KOPT-K1 (cell line): ENCODE results near the gene BAK1.
"Not testable (repeated sequence)": the region's sequence is repeated elsewhere in the genome, so short reads cannot be mapped to it uniquely, and the experiment has no call there.

Experiments used
- H3K27ac ChIP-seq: fragments of 200-600 bp; sonication (generic); 2 replicates; pipeline ENCODE4 v1.5.1; 2016; ENCODE audit warnings: antibody characterized with exemption, mild to moderate bottlenecking, low read depth, low read length; ENCODE audit not compliant: poor library complexity, severe bottlenecking
- H3K36me3 ChIP-seq: fragments of 200-600 bp; sonication (generic); 2 replicates; pipeline ENCODE4 v1.5.1; 2017; ENCODE audit warnings: antibody characterized with exemption, mild to moderate bottlenecking, low read length, moderate library complexity; ENCODE audit not compliant: insufficient read depth
- H3K9me3 ChIP-seq: fragments of 200-600 bp; sonication (generic); 2 replicates; pipeline ENCODE4 v1.5.1; 2017; ENCODE audit warnings: antibody characterized with exemption, low read length, mild to moderate bottlenecking; ENCODE audit not compliant: insufficient read depth, poor library complexity, severe bottlenecking

The BAK1 gene

DNA sequence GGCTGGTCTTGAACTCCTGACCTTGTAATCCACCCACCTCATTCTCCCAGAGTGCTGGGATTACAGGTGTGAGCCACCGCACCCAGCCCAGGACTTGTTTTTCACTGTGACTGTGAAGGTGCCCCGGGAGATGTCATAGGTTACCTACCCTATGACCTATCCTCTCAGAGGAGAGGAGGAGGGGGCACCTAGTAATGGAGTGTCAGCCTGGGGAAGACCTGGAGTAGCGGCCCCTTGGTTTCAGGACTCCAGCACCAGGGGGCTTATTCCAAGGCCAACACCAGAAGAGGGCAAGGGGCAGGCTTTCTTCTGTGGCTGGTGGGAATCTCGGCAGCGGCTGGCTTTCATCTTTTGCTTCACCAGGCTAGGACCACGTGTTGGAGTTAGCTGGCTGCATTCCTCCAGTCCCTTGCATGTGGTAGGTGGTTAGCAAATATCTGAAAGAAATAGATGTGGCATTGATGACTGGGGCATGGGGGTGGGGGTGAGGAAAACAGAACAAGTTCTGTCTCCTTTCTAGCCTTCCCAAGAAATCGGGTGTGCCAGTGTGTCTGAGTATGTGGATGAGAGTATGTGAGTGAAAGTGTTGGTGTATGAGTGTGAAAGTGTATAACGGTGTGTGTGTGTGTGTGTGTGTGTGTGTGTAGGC, 33.2 kb upstream of the BAK1 start:
- no peaks in the 10 kb centered on the region for H3K36me3 ChIP-seq
- no peak overlapping the region for H3K27ac ChIP-seq
- no peaks in the 10 kb centered on the region for H3K9me3 ChIP-seq

DNA sequence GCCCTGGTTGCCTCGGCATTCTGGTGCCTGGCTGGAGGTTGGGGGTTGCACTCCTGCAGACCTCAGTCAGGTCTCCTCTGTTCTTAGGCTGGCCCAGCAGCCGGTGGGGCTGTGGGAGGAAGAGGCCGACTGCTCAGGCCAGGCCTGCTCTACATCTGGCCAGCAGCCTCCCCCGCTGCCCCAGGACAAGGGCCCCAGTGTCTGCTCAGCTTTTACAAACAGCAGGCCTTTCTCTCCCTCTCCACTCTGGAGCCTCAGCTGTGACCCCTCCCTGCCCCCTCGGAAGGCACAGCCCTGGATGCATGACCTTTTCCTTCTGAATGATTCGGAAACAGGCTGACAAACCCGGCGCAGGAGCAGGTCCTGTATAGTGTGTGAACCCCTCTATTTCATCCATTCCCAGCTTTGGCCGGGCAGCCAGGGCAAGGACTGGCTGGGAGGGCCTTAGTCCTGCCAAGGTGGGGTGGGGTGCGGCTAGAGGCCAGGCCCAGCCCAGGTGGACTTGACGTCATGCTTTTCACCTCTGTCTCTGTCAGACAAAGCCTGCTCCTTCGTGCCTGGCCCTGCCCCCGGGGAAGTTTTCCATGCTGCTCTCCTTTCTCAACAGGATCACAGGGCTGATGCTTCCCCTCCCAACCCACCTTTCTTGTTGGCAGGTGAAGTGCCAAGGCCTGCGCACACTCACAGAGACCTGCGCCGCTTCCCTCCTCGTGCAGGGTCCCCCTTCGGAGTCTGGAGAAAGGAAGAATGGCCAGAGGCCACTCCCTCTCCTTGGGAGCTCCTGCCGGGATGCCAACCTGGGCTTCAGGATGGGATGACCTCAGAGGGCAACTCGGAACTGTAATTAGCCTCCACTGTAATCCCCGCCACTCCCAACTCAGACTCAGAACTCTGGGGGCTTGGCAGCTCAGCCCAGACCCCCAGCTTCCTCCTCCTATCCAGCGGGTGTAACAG, 31.0 kb upstream of the BAK1 start:
- Histone ChIP-seq H3K9me3 (no peaks in the 10 kb centered on the region), H3K36me3 (no peaks in the 10 kb centered on the region), H3K27ac (no peak overlapping the region)

DNA sequence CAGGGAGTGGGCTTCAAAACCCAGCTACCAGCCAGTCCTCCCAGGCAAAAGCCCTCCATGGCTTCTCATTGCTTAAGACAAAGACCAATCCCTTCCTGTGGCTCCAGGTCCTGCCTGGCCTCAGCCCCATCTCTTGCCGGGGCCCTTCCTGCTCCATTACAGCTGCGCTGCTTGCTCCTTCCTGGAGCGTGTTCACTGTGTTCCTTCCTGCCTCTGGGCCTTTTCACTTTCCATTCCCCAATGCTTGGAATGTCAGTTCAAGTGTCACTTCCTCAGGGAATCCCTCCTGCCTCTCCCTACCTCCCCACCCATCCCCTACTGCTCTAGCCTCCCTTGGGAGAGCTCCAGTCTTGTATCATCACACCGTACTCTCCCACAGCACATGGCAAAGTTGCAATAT, 30.0 kb upstream of the BAK1 start:
- no peak overlapping the region for H3K27ac ChIP-seq
- no peaks in the 10 kb centered on the region for H3K9me3 ChIP-seq
- H3K36me3 ChIP-seq = no peaks in the 10 kb centered on the region

DNA sequence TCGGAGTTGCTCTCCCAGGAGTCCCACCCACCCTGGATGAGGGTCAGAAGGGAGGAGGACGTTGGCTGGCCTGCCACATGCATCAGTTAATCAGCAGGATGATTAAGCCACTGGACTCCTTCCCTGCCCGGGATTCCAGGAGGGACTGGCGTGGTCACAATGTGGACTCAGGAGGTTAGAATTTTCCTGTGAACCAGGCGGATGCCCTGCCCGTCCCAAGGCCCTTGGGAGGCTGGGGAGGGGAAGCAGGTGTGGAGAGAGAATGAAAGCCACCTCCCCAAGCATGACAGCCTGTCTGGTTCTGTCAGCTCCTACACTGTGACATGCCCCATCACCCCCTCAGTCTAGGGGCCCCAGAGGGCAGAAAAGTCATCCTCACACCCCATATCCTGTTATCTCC, 29.5 kb upstream of the BAK1 start:
- H3K9me3 ChIP-seq = no peaks in the 10 kb centered on the region
- no peak overlapping the region for H3K27ac ChIP-seq
- no peaks in the 10 kb centered on the region for H3K36me3 ChIP-seq

DNA sequence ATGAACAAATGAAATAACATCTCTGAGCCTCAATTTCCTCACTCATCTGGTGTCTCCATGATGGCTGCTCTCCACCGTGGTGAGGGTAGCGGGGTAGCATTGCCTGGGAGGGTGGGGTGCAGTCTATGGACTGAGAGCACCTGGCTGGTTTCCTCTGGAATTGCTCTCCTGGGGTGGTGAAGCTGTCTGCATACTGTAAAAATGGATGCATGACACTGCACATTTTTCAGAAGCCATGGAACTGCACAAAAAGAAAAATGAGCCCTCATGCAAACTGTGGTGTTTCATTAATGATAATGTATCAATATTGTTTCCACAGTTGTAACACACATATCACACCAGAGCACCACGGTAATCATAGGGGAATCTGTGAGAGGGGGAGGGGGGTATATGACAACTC, 28.9 kb upstream of the BAK1 start:
- Histone ChIP-seq H3K27ac (no peak overlapping the region), H3K9me3 (no peaks in the 10 kb centered on the region), H3K36me3 (no peaks in the 10 kb centered on the region)

DNA sequence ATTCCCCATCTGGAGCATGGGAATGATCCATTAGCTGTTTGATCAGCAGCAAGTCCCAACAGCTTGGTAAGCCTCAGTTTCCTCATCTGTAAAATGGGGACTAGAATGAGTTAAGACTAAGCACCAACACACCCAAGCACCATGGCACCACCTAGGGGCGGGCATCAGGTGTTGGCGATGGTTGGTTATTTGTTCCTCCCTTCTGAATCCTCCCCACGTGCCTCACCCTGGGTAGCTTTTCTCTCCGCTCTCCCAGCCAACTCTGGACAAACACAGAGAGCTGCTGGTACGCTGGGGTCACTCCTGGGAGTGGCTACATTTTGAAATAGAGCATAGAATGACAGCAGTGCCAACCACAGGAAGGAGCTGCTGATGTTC, 27.7 kb upstream of the BAK1 start:
- Histone ChIP-seq H3K36me3 (no peaks in the 10 kb centered on the region), H3K27ac (no peak overlapping the region), H3K9me3 (no peaks in the 10 kb centered on the region)

DNA sequence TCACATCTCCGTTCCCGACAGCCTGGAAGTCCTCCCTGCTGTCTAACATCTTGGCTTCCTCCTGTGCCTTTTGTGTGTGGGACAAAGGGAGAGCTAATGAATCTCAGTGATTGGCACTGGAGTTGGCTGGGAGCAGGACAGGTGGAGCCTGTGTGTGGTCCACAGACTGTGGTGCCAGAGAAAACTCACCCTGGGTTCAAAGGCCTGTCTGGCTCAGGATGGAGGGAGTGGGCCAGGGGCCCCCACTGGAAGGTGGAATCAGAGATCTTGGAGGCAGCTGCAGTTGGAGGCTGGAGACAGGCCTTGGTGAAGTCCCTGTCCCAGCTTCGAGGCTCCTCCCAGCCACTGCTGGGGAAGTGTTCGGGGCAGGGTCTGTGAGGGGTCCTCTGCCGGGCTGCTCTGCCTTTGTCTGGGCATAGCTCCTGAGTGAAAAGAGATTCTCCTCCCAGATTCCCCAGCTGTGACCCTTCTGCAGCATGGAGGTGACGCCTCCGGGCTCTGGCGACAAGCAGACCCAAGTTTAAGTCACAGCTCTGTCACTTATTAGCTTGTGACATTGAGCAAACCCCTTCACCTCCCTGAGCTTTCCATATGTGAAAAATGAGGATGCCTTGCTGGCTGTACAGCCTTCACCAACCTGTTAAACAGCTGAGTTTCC, 27.2 kb upstream of the BAK1 start:
- Histone ChIP-seq H3K36me3 (no peaks in the 10 kb centered on the region), H3K27ac (no peak overlapping the region), H3K9me3 (no peaks in the 10 kb centered on the region)

DNA sequence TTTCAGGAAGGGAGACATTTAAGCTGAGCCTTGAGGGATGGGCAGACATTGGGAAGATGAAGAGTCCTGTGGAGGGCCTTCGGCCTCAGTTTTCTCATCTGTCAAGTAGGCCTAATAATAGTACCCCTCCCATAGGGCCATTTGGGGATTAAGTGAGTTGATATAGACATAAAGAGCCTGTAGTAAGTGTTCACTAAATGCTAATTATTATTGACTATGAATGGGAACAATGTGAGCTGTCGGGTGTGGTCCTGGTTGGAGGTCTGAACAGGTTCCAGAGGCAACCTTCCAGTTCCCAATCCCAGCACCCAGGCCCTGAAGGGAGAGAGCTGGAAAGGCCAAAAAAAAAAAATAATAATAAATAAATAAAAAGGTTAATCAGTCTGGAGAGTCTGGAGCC, 26.6 kb upstream of the BAK1 start:
- Histone ChIP-seq H3K9me3 (no peaks in the 10 kb centered on the region), H3K27ac (no peak overlapping the region), H3K36me3 (no peaks in the 10 kb centered on the region)

DNA sequence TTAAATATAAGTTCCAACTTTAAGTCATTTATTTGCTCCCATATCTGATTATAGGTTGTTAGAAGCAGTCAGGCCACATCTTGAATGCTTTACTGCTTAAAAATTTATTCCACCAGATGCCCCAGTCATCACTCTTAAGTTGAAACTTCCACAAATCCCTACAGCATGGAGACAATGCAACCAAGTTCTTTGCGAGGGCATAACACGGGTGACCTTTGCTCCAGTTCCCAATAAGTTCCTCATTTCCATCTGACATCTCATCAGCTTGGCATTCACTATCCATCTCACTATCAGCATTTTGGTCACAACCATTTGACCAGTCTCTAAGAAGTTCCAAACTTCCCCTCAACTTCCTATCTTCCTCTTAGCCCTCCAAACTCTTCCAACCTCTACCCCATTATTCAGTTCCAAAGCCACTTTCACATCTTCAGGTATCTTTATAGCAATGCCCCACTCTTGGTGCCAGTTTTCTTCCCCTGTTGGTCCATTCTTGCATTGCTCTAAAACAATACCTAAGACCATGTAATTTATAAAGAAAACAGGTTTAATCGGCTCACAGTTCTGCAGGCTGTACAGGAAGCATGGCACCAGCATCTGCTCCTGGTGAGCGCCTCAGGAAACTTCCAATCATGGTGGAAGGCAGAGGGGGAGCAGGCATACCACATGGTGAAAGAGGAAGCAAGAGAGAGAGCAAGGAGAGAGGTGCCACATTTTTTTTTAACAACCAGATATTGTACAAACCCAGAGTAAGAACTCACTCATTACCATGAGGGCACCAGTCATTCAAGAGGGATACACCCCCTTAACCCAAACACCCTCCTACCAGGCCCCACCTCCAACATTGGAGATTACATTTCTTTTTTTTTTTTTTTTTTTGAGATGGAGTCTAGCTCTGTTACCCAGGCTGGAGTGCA, 25.1 kb upstream of the BAK1 start:
- Histone ChIP-seq H3K27ac (no peak overlapping the region), H3K9me3 (no peaks in the 10 kb centered on the region), H3K36me3 (no peaks in the 10 kb centered on the region)

DNA sequence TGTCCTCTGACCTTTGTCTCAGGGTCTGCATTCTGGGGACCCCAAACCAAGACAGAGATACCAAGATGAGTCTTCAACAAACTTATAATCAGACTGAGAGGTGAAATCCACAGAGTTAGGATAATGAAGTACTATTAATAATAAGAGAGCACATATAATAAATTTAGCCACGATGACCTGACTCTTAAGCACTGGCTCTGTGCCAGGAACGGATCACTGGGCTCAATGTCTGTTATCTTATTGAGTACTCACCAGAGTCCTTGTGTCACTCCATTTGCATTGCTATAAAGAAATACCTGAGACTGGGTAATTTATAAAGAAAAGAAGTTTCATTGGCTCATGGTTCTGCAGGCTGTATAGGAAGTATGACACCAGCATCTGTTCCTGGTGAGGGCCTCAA, 22.1 kb upstream of the BAK1 start:
- Histone ChIP-seq H3K36me3 (no peaks in the 10 kb centered on the region), H3K27ac (no peak overlapping the region), H3K9me3 (no peaks in the 10 kb centered on the region)

DNA sequence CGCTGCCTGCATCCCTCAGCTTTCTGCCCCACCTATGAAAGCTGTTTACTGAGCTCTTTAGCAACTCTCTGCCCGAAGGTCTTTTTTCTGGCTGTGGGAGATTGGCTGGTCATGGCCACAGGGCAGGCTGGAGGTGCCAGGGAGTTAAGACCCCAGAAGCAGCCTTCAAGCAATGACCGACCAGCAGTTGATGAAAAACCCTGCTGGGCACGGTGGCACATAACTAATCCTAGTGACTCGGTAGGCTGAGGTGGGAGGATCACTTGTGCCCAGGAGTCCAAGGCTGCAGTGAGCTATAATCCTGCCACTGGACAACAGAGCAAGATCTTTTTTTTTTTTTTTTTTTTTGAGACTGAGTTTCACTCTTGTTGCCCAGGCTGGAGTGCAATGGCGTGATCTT, 20.7 kb upstream of the BAK1 start:
- Histone ChIP-seq H3K36me3 (no peaks in the 10 kb centered on the region), H3K9me3 (no peaks in the 10 kb centered on the region), H3K27ac (no peak overlapping the region)

DNA sequence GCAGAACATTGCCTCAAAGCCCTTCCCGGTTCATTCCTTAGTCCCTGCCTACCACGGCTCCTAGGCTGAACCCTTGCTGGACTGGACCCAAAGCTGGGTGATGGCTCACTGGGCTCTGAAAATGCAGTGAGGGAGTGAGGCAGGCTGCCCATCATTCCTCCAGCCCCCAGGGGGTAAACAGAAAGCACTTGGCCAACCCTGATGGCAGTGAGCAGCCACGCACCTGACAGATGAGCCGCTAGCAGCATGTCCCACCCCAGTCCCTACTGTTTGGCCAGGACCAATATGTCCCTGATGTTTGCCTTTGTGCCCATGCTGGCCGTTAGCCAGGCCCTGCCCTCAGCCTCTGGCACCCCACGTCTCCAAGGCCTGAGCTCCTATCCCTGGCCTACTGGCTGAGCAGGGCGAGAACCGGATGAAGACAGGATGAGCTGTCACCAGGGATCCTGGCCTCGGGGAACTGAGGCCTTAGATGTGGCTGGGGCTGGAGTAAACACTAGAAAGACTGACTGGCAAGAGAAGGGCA, 19.4 kb upstream of the BAK1 start:
- Histone ChIP-seq H3K27ac (no peak overlapping the region), H3K9me3 (no peaks in the 10 kb centered on the region), H3K36me3 (no peaks in the 10 kb centered on the region)

DNA sequence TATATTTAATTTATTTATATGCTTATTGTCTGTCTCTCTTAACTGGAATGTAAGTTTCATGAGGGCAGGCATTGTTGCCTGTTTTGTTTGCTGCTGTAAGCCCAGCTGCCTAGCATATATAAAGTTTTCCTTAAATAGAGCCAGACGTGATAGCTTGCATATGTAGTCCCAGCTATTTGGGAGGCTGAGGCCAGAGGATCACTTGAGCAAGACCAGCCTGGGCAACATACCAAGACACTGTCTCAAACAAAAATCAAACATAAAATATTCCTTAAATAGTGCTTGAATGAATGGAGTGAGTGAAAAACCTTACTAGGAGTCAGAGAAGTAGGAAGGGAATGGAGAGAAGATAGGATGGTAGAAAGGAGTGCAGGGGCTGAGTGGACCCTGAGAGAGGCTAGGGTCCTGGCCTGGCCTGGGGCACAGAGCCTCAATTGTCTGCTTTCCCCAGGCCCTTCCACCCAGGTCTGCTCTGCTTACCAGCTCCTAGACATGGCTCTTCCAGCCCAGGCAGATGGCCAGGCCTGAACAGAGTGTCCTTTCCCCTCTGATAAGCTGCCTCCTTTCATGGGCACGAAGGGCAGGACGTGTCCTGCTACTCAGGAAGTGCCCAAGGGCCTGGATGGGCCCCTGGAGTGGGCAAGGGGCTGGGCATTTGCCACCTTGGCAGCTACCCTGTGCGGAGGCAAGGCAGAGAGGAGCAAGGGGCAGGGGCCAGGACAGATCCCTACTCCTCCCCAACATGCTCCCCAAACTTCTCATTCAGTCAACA, 17.7 kb upstream of the BAK1 start:
- H3K27ac ChIP-seq = no peak overlapping the region

DNA sequence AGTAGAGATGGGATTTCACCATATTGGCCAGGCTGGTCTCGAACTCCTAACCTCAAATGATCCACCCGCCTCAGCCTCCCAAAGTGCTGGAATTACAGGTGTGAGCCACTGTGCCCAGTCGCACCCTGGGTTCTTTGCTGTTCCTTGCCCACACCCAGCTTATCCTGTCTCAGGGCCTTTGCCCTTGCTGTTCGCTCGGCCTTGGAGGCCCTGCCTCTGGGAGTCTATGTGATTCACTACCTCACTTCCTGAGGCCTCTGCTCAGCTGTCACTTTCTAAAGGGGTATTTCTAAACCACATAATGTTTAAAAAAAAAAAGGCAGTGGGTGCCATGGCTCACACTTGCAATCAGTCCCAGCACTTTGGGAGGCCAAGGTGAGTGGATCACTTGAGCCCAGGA, 16.8 kb upstream of the BAK1 start:
- not testable (repeated sequence) for H3K27ac ChIP-seq

More for the DNA sequence above, 17.7 kb upstream of the BAK1 start:
- no peaks in the 10 kb centered on the region for H3K36me3 ChIP-seq
- no peaks in the 10 kb centered on the region for H3K9me3 ChIP-seq

More for the DNA sequence above, 16.8 kb upstream of the BAK1 start:
- not testable (repeated sequence) for H3K9me3 ChIP-seq, H3K36me3 ChIP-seq
